Stimulated activated CD4-positive, alpha-beta T cell treated with anti-CD3 and anti-CD28 coated beads, TNF-alpha, amount 100 ng/mL, for 4 hours (primary cell): Measurements from ENCODE around the gene ZNF385C.
A peak's percentile ranks its signal among the peaks of the same experiment; 100 is the strongest.
"Not testable (repeated sequence)": the region's sequence is repeated elsewhere in the genome, so short reads cannot be mapped to it uniquely, and the experiment has no call there.

ENCODE experiments used
- DNase-seq, 3 experiments: peaks; one replicate each; pipeline ENCODE4 v3.0.0-alpha.2; 2020; ENCODE audit warnings: low read depth in 3 of 3

Gene ZNF385C, protein sequence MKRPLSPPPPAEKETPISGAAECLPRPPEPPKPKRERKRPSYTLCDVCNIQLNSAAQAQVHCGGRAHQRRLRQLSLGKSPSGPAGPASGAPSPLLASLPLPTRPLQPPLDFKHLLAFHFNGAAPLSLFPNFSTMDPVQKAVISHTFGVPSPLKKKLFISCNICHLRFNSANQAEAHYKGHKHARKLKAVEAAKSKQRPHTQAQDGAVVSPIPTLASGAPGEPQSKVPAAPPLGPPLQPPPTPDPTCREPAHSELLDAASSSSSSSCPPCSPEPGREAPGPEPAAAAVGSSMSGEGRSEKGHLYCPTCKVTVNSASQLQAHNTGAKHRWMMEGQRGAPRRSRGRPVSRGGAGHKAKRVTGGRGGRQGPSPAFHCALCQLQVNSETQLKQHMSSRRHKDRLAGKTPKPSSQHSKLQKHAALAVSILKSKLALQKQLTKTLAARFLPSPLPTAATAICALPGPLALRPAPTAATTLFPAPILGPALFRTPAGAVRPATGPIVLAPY

DNA sequence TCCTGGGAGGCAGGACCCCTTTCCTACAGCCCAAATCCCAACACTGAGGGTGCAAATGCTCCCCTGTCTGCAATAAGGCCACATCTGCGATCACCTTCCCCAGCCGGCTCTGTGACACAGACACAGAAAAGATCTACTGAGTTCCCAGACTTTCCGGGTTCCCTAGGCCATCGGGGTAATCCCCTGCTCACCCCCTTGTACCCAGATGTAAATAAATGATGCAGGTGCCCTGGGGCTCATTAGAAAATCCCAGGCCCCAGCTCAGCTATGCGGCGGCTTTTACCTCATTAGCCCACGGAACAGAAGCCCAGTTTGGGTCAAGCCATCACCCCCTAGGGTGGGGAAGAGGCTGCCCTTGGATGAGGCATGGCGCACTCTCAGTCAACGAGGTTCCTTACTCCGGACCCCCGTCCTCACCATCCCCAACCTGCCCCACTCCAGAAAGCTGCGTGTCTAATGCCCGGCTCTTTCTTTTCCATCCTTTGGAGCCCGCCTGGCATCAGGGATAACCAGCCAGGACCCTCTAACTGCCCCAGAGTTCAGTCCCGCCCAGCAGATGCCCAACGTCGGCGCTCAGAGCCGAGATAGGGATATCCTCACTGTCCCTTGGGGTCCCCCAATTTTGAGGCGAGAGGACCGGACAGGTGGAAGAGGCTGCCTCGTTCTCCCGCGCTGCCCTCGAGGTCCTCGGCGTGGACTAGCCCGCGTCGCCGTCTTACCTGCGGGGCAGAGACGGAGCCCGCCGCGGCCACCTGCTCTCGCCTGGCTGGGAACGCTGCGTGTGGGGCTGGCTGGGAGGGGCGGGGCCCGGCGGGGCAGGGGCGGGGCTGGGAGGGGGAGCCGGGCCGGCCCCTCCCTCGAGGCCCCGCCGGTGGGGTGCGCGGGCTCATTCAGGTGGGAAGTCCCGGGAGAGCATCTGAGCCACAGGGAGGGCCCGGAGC is at the start of gene ZNF385C:
Gene ZNF385C, minus strand, starts transcription at position 783 of the 941 bp plus-strand sequence. CDS start 35,417 bp downstream, outside the sequence.
- peak in 2 of 3 experiments; percentile 26 to 45 for DNase-seq

GRCh38 chr17:42146911-42147607 is 48.8 kb upstream of the ZNF385C start:
- DNase-seq, result no peak

DNA sequence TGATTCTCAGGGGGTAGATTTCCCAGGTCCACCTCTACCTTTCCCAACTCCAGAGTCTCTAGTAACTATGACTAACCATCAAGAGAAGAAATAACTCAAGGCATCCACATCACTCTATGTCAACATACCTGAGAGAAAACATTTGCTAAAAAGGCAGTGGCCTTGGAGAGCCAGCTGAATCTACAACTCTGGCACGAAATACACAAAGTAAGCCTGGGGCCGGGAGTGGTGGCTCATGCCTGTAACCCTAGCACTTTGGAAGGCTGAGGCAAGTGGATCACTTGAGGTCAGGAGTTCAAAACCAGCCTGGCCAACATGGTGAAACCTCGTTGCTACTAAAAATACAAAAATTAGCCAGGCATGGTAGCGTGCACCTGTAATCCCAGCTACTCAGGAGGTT is 44.9 kb upstream of the ZNF385C start:
- not testable (repeated sequence) for DNase-seq

DNA sequence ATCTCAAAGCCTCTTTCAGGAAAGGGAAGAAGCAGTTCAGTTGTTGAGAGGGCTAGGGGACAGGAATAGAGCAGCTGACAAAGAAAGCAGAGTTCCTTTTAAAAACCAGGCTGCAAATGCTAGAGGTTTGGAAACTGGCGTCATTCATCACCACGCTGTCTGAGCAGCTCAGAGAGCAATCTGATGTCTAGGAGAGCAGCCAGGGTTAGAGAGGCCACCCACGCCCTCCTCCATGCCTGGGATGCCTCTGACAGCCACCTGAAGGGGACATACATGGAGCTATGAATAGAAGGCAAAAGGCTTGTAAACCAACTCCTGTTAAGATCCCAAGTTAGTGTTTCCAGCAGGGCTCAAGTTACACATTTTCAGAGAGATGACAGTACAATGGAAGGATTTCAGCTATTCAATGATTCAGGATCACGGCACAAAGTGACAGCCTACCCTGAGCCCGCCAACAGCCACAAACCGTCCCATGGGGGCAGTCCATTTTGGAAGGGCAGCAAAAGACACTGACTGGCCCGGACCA is 44.2 kb upstream of the ZNF385C start:
- no peak for DNase-seq

DNA sequence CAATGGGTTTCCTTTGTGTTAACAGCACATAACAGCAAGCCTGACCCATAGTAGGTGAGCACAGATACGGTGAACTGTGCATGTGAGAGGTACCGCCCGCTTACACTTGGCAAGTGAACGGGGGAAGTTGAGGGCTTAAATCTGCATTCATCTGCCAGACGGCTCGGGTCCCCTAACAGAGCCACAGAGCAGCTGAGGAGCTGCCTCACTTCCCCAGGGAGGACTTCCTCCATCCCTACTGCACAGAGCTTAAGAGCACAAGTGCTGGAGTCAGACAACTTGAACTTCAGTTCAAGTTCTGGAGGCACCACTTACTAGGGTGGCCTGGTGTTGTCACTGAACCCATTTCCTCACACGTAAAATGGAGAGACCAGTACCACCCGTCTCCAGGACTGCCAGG is 43.1 kb upstream of the ZNF385C start:
- no peak for DNase-seq

GRCh38 chr17:42140690-42141089 is 42.4 kb upstream of the ZNF385C start:
- not testable (repeated sequence) for DNase-seq

- no peak for DNase-seq
Measured at GRCh38 chr17:42138749-42139492, 40.6 kb upstream of the ZNF385C start.

DNA sequence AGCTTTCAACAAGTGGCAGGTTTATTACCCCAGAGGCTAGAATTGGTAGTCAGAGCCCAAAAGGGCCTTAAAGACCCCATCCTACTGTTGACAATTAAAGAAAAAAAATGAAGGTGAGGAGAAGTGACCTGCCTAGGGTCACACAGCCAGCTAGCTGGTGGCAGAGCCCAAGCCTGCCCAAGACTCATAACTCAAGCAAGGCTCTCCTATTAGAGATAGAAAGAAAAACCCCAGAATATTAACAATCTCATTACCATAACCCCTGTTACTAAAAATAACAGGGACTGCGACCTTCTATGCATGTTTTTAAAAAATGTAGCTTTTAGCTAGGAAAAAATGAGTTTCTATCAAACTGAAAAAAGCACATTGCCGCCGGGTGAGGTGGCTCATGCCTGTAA is 38.4 kb upstream of the ZNF385C start:
- no peak for DNase-seq

- no peak for DNase-seq
Measured at GRCh38 chr17:42135664-42136653, 37.7 kb upstream of the ZNF385C start.

GRCh38 chr17:42135151-42135550 is 36.9 kb upstream of the ZNF385C start:
- no peak for DNase-seq

DNA sequence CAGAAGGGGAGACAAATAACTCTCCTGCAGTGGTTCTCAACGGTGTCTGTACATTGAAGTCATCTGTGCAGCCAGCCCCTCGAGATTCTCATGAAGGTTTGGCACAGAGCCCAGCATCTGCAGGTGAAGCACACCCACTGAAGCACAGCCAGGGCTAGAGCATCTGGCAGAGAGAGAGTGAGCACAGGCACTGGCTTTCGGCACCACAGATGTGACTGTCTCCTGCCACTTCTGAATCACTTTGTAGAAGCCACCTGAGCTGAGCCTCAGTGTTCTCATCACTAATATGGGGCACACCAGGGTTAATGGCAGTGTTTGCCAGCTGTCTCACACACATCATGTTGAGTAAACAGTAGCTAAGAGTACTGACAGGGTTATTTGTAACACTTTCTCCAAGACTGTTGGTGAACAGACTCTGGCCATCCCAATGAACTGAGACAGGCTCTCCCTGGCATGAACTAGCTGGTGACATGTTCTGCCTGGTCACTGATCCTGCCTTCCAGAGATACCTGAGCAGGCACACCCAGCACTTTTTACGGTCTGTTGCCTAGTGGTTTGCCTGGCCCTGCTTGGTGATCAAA is 35.3 kb upstream of the ZNF385C start:
- peak in 1 of 3 experiments; percentile 28 for DNase-seq

DNA sequence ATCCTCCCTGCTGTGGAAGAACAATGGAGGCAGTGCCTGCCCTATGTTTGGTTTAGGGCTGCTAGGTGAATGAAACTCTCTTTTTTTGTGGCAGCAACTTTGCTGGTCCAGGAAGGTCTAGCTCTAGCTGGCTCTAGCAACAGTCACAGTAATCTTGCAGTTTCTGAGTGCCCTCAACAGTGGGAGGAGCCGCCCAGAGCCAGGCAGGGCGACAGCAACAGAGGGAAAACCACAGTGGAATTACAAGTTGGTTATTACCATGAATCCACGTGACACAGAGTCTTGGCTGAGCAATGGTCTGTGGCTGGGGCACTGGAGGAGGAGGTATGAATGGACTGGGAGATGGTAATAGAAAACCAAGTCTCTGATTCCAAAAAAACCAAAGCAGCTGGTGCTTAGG is 34.7 kb upstream of the ZNF385C start:
- DNase-seq, result no peak

DNA sequence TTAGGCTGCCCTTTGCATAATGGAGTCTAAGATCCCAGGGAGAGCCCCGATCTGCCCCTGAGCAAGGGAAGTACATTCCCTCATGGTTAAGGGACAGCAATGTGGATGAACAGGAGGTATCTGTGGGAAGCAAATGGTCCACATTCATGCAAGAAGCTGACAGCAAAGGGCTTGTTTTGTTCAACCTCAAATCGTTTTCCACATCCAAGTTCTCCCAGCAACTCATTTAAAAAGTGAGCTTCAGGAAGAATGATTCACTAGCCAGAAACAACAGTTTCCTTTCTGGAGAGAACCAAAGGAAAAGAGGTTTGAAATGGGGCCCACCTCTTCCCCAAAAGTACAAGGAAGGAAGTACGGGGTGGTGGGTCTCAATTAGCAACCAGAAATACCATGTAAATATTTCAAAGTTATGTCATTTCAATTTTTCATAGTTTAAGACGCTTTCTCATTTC is 33.7 kb upstream of the ZNF385C start:
- no peak for DNase-seq

- no peak for DNase-seq
Measured at GRCh38 chr17:42131232-42131631, 33.0 kb upstream of the ZNF385C start.

- DNase-seq, result no peak
Measured at GRCh38 chr17:42130310-42130936, 32.1 kb upstream of the ZNF385C start.

DNA sequence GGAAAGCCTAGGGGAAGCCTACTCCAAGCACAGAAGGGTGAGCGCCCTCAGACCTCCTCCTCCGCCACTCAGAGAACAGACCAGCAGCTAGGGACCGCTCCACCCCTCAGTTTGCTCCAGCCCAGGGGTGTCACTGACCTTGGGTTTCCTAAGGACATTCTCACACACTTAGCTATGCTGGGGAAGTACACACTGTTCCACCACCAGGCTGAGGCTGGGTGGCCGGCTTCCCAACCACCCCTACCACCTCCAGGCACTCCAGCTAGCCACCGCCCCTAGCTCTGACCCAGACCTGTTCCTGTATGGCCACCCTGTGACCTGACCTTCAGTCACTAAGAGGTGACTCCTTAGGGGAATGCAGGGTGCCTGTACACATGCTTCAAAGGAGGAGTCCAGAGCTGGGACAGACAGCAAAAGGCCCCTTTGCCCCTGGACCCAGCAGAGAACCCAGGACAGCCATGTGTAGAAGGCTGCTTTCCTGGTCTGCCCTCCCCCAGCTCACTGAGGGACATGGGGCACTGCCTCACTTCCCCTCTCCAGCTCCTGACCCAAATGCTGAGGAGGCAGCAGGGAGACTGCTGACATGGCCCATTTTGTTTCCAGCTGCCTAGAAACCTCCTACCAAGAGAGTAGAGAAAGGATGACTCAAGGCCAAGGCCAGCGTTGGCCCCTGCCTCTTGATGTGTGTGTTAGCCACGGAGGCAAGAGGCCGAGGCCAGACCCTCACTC is 31.0 kb upstream of the ZNF385C start:
- no peak for DNase-seq

- no peak for DNase-seq
Measured at GRCh38 chr17:42127414-42127813, 29.1 kb upstream of the ZNF385C start.

DNA sequence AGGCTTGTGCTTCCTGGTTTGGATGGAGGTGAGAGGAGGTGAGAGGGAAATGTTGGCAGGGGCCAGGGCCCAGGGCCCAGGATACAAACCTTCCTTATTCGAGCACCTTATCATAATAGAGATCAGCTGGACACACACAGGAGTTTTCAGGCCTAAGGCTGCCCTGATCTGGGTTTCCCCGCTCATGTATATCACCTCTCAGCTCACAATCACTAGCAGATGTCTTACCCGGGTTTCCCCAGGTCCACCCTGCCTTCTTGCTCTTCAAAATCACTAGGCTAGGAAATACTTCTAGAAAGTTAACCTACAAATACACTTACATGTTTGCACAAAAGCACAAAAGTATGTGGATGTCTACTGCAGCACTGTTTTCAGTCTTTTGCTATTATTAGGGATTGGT is 28.6 kb upstream of the ZNF385C start:
- DNase-seq, result no peak
